Measurements from ENCODE around the gene CTR9.
A peak's percentile ranks its signal among the peaks of the same experiment; 100 is the strongest.
"Not testable (repeated sequence)": the region's sequence is repeated elsewhere in the genome, so short reads cannot be mapped to it uniquely, and the experiment has no call there.

CTR9 gene

DNA sequence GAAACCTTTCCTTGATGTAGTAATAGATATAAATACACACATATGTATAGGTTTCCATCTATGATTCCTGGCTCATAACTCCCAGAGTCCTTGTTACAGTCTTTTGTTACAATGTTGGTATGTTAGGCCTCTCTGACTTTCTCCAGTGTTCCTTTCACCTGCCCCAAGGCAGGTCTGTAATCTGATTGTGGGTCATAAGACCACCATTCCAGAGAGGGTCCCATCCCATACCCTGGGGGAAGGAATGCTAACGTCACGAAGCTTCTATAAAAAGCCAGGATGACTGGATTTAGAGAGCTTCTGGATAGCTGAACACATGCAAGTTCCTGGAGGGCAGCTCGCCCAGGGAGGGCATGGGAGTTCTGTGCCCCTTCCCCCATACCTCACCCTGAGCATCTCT is 71.4 kb downstream of the CTR9 start:
- not testable (repeated sequence) for DNase-seq (ENCODE audit: low spot score)

DNA sequence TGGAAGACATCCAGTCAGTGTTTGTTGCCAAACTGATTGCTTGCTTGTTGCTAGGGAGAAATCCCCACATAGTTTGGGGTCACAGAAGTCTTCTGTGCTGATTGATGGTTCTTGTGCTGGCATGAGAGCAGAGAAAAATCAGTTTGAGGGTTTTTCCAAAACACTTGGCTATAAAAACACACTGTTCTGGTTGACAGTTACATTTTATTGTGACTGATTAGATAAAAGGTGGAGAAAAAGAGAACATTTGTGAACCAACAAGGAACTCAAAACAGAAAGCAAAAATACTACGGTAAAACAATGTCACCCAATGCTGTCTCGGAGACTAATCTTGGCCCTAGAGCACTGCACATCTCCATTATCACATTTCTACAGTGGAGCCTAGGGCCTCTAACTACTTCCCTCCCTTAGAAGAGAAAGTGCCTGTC is 72.1 kb downstream of the CTR9 start:
- DNase-seq (ENCODE audit: low spot score), result no peak

DNA sequence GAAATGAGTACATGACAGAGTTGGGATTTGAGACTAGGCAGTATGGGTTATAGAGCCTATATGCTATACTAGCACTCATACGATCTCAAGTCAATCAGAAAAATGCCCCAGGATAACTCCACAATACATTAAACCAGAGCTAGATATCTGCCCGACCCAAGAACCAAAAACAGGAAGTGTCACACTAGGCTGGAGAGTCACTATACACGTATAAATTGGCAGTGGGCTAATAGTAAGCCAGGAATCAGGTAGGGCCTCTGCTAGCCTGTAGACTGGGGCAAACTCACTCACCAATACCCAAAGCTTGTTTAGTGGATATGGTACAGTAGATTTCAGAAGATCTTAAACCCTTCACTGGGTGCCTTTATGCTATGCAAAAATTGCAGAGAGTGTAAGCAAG is 73.8 kb downstream of the CTR9 start:
- peak; percentile 59 for DNase-seq (ENCODE audit: low spot score)

DNA sequence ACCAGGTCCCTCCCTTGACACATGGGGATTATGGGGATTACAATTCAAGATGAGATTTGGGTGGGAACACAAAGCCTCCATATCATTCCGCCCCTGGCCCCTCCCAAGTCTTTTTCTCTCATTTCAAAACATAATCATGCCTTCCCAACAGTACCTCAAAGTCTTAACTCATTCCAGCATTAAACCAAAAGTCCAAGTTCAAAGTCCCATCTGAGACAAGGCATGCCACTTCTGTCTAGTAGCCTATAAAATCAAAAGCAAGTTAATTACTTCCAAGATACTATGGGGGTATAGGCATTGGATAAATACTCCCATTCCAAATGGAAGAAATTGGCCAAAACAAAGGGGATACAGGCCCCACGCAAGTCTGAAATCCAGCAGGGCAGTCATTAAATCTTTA is 77.4 kb downstream of the CTR9 start:
- no peak for DNase-seq (ENCODE audit: low spot score)

DNA sequence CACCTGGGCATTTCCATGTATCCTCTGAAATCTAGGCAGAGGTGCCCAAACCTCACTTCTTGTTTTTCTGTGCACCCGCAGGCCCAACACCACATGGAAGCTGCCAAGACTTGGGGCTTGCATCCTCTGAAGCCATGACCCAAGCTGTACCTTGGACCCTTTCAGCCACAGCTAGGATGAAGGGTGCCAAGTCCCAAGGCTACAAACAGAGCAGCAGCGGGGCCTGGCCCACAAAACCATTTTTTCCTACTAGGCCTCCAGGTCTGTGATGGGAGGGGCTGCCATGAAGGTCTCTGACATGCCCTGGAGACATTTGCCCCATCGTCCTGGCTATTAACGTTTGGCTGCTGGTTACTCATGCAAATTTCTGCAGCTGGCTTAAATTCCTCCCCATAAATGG is 78.1 kb downstream of the CTR9 start:
- DNase-seq (ENCODE audit: low spot score), result no peak

Measured in germinal center (tissue), 1 donor.